Activated T-cell treated with anti-CD3 and anti-CD28 coated beads, Interleukin-2, amount 50 U/mL, for 4 hours (primary cell): ENCODE results near the gene GABRA6. TPM values are rescaled to one million over a fixed set of nuclear protein-coding genes. Genes with fewer than 3 reads are reported as not detected.

Experiments used
- ATAC-seq, 2 donors: fragments of 200-7000 bp; cut with Tn5 transposase; one replicate each; pipeline ENCODE4 v1.10.0; 2021
- DNase-seq: peaks from one replicate; pipeline ENCODE4 v3.0.0-alpha.2; 2020
- H3K27me3 Mint-ChIP-seq: one replicate; pipeline ENCODE4 v1.8.0; 2021; ENCODE audit warnings: low read depth, mixed read lengths
- H3K36me3 Mint-ChIP-seq: one replicate; pipeline ENCODE4 v1.8.0; 2022; ENCODE audit warnings: mixed read lengths; ENCODE audit not compliant: insufficient read depth
- H3K4me1 Mint-ChIP-seq: one replicate; pipeline ENCODE4 v1.8.0; 2021; ENCODE audit warnings: low read depth, mixed read lengths
- H3K4me3 Mint-ChIP-seq: one replicate; pipeline ENCODE4 v1.8.0; 2021; ENCODE audit warnings: mild to moderate bottlenecking, moderate library complexity, mixed read lengths
- H3K9me3 Mint-ChIP-seq: one replicate; pipeline ENCODE4 v1.8.0; 2021; ENCODE audit warnings: mixed read lengths
- total RNA-seq, 3 donors: library from RNA; stranded (reverse); gene quantifications; one replicate each; pipeline ENCODE4 v1.2.1, GENCODE V29; 2021

GABRA6 gene
- total RNA-seq, 3 donors from 2014 or later, result not detected

GRCh38 chr5:161709239-161709638, 23.7 kb downstream of the GABRA6 start:
- H3K9me3 Mint-ChIP-seq, result peaks cover 2% of the 10 kb centered on the region
- ATAC-seq (no peak), DNase-seq (no peak)
- no peaks in the 10 kb centered on the region for H3K36me3 Mint-ChIP-seq
- H3K4me3 Mint-ChIP-seq, result no peak overlapping the region
- no peaks in the 10 kb centered on the region for H3K27me3 Mint-ChIP-seq
- no peaks in the 10 kb centered on the region for H3K4me1 Mint-ChIP-seq

- no peak overlapping the region for H3K4me3 Mint-ChIP-seq
- ATAC-seq (no peak), DNase-seq (no peak)
- no peaks in the 10 kb centered on the region for H3K27me3 Mint-ChIP-seq
- no peaks in the 10 kb centered on the region for H3K4me1 Mint-ChIP-seq
- no peaks in the 10 kb centered on the region for H3K36me3 Mint-ChIP-seq
- H3K9me3 Mint-ChIP-seq, result no peaks in the 10 kb centered on the region
These were observed 27.5 kb downstream of the GABRA6 start for GRCh38 chr5:161713042-161713441.

- no peaks in the 10 kb centered on the region for H3K27me3 Mint-ChIP-seq
- no peak for ATAC-seq
- no peaks in the 10 kb centered on the region for H3K36me3 Mint-ChIP-seq
- peaks cover 4% of the 10 kb centered on the region for H3K9me3 Mint-ChIP-seq
- DNase-seq, result no peak
- no peak overlapping the region for H3K4me3 Mint-ChIP-seq
- H3K4me1 Mint-ChIP-seq, result no peaks in the 10 kb centered on the region
These were observed 33.6 kb downstream of the GABRA6 start for GRCh38 chr5:161719157-161719556.

- no peaks in the 10 kb centered on the region for H3K27me3 Mint-ChIP-seq
- H3K4me3 Mint-ChIP-seq, result no peak overlapping the region
- H3K4me1 Mint-ChIP-seq, result no peaks in the 10 kb centered on the region
- ATAC-seq, result no peak
- no peaks in the 10 kb centered on the region for H3K36me3 Mint-ChIP-seq
- peaks cover 4% of the 10 kb centered on the region for H3K9me3 Mint-ChIP-seq
- DNase-seq, result no peak
These were observed 34.9 kb downstream of the GABRA6 start for GRCh38 chr5:161720460-161720859.

- Mint-ChIP-seq H3K36me3 (no peaks in the 10 kb centered on the region), H3K4me3 (no peak overlapping the region), H3K4me1 (no peaks in the 10 kb centered on the region), H3K27me3 (no peaks in the 10 kb centered on the region), H3K9me3 (peaks cover 9% of the 10 kb centered on the region)
- no peak for ATAC-seq
- DNase-seq, result no peak
These were observed 49.2 kb downstream of the GABRA6 start for GRCh38 chr5:161734741-161735140.

- H3K4me1 Mint-ChIP-seq, result no peaks in the 10 kb centered on the region
- H3K4me3 Mint-ChIP-seq, result no peak overlapping the region
- peaks cover 20% of the 10 kb centered on the region for H3K9me3 Mint-ChIP-seq
- DNase-seq (no peak), ATAC-seq (no peak)
- H3K36me3 Mint-ChIP-seq, result no peaks in the 10 kb centered on the region
- no peaks in the 10 kb centered on the region for H3K27me3 Mint-ChIP-seq
These were observed 54.9 kb downstream of the GABRA6 start for GRCh38 chr5:161740433-161740832.

GRCh38 chr5:161744276-161744675, 58.8 kb downstream of the GABRA6 start:
- peaks cover 11% of the 10 kb centered on the region for H3K9me3 Mint-ChIP-seq
- no peak overlapping the region for H3K4me3 Mint-ChIP-seq
- H3K36me3 Mint-ChIP-seq, result no peaks in the 10 kb centered on the region
- DNase-seq (no peak), ATAC-seq (no peak)
- no peaks in the 10 kb centered on the region for H3K27me3 Mint-ChIP-seq
- H3K4me1 Mint-ChIP-seq, result no peaks in the 10 kb centered on the region

GRCh38 chr5:161745392-161745791, 59.9 kb downstream of the GABRA6 start:
- no peaks in the 10 kb centered on the region for H3K36me3 Mint-ChIP-seq
- H3K9me3 Mint-ChIP-seq, result peaks cover 11% of the 10 kb centered on the region
- H3K27me3 Mint-ChIP-seq, result no peaks in the 10 kb centered on the region
- no peak for DNase-seq
- H3K4me3 Mint-ChIP-seq, result no peak overlapping the region
- ATAC-seq, result no peak
- H3K4me1 Mint-ChIP-seq, result no peaks in the 10 kb centered on the region

- no peak for ATAC-seq
- H3K4me3 Mint-ChIP-seq, result no peak overlapping the region
- H3K9me3 Mint-ChIP-seq, result peaks cover 11% of the 10 kb centered on the region
- DNase-seq, result no peak
- no peaks in the 10 kb centered on the region for H3K4me1 Mint-ChIP-seq
- H3K27me3 Mint-ChIP-seq, result no peaks in the 10 kb centered on the region
- H3K36me3 Mint-ChIP-seq, result no peaks in the 10 kb centered on the region
These were observed 65.7 kb downstream of the GABRA6 start for GRCh38 chr5:161751265-161751664.

Other genes starting within 250 kb of the GABRA6 start
- gene GABRB2, start 139.0 kb upstream of the GABRA6 start, total RNA-seq, result not detected
- not detected for gene GABRA1, start 162.4 kb downstream of the GABRA6 start, total RNA-seq